Activated naive CD8-positive, alpha-beta T cell treated with anti-CD3 and anti-CD28 coated beads, Interleukin-2, amount 50 U/mL, for 16 hours (primary cell): ENCODE results near the gene POLR1D.

ENCODE experiments used
- DNase-seq: peaks from one replicate; pipeline ENCODE4 v3.0.0-alpha.2; 2020; ENCODE audit warnings: low read depth, low spot score

POLR1D gene

GRCh38 chr13:27621366-27622101 is at the start of gene POLR1D:
POLR1D (plus strand) TSS chr13:27621892; CDS start chr13:27621984, 92 bp downstream.
- DNase-seq, result peak; percentile 50

GRCh38 chr13:27572234-27572901 is 49.3 kb upstream of the POLR1D start:
- DNase-seq, result no peak

GRCh38 chr13:27573265-27573664 is 48.4 kb upstream of the POLR1D start:
- no peak for DNase-seq

GRCh38 chr13:27574661-27575060 is 47.0 kb upstream of the POLR1D start:
- DNase-seq, result no peak

GRCh38 chr13:27578121-27579030 is 43.3 kb upstream of the POLR1D start:
- no peak for DNase-seq

GRCh38 chr13:27583645-27584044 is 38.0 kb upstream of the POLR1D start:
- no peak for DNase-seq

- DNase-seq, result no peak
Measured at GRCh38 chr13:27587095-27587746, 34.5 kb upstream of the POLR1D start.

GRCh38 chr13:27588405-27588804 is 33.3 kb upstream of the POLR1D start:
- no peak for DNase-seq

- no peak for DNase-seq
Measured at GRCh38 chr13:27592865-27593264, 28.8 kb upstream of the POLR1D start.

- no peak for DNase-seq
Measured at GRCh38 chr13:27593267-27593666, 28.4 kb upstream of the POLR1D start.

GRCh38 chr13:27595055-27595811 is 26.5 kb upstream of the POLR1D start:
- DNase-seq, result no peak

- no peak for DNase-seq
Measured at GRCh38 chr13:27599096-27599495, 22.6 kb upstream of the POLR1D start.

- DNase-seq, result no peak
Measured at GRCh38 chr13:27599845-27600553, 21.7 kb upstream of the POLR1D start.

- no peak for DNase-seq
Measured at GRCh38 chr13:27600711-27601110, 21.0 kb upstream of the POLR1D start.

GRCh38 chr13:27601208-27601607 is 20.5 kb upstream of the POLR1D start:
- DNase-seq, result no peak

GRCh38 chr13:27601803-27602202 is 19.9 kb upstream of the POLR1D start:
- no peak for DNase-seq

- no peak for DNase-seq
Measured at GRCh38 chr13:27605099-27605498, 16.6 kb upstream of the POLR1D start.

- no peak for DNase-seq
Measured at GRCh38 chr13:27605610-27606200, 16.0 kb upstream of the POLR1D start.

GRCh38 chr13:27607125-27607524 is 14.6 kb upstream of the POLR1D start:
- no peak for DNase-seq

GRCh38 chr13:27613628-27614027 is 8.1 kb upstream of the POLR1D start:
- no peak for DNase-seq
